ENCODE data around the gene TGFA. TPM values are rescaled to one million over a fixed set of nuclear protein-coding genes. Genes with fewer than 3 reads are reported as not detected.

The TGFA gene
- total and polyA plus RNA-seq, 11 donors = 0.50 to 4.9 (median 1.0) TPM

GRCh38 chr2:70479816-70480215 lies 73.8 kb downstream of the TGFA start:
- H3K4me3 ChIP-seq = no peak overlapping the region
- peaks cover 0 to 25% (median 0%) of the 10 kb centered on the region in 12 donors for H3K4me1 ChIP-seq
- peaks cover 0 to 17% (median 0%) of the 10 kb centered on the region in 9 donors for H3K27me3 ChIP-seq
- intact Hi-C loops (cut with DNase I) = no loop called here
- 84 to 90% (median 86%) methylated on average over 3 of the region's 3 CpGs for WGBS, 4 donors
- no peak overlapping the region for H3K27ac ChIP-seq
- ATAC-seq (no peak), DNase-seq (no peak)
- TF ChIP-seq, protein P1, sequence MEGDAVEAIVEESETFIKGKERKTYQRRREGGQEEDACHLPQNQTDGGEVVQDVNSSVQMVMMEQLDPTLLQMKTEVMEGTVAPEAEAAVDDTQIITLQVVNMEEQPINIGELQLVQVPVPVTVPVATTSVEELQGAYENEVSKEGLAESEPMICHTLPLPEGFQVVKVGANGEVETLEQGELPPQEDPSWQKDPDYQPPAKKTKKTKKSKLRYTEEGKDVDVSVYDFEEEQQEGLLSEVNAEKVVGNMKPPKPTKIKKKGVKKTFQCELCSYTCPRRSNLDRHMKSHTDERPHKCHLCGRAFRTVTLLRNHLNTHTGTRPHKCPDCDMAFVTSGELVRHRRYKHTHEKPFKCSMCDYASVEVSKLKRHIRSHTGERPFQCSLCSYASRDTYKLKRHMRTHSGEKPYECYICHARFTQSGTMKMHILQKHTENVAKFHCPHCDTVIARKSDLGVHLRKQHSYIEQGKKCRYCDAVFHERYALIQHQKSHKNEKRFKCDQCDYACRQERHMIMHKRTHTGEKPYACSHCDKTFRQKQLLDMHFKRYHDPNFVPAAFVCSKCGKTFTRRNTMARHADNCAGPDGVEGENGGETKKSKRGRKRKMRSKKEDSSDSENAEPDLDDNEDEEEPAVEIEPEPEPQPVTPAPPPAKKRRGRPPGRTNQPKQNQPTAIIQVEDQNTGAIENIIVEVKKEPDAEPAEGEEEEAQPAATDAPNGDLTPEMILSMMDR (IDR thresholded peaks at IDR 0.05) = no peak
- TF ChIP-seq POLR2A (IDR thresholded peaks at IDR 0.05) = no peak
- H3K36me3 ChIP-seq = no peaks in the 10 kb centered on the region
- H3K9me3 ChIP-seq = peaks cover 0 to 10% (median 0%) of the 10 kb centered on the region in 12 donors

GRCh38 chr2:70477441-70477844 lies 76.2 kb downstream of the TGFA start:
- Histone ChIP-seq H3K4me1 (peaks cover 0 to 46% (median 0%) of the 10 kb centered on the region in 12 donors), H3K27ac (no peak overlapping the region), H3K9me3 (peaks cover 0 to 10% (median 0%) of the 10 kb centered on the region in 12 donors), H3K27me3 (peaks cover 0 to 19% (median 0%) of the 10 kb centered on the region in 9 donors), H3K36me3 (no peaks in the 10 kb centered on the region), H3K4me3 (no peak overlapping the region)
- intact Hi-C loops (cut with DNase I) = no loop called here
- WGBS, 4 donors = 22 to 38% (median 25%) methylated on average over 1 of the region's 1 CpG
- ATAC-seq (no peak), DNase-seq (no peak)
- TF ChIP-seq, protein P1 (IDR thresholded peaks at IDR 0.05) = no peak
- no peak for TF ChIP-seq POLR2A (IDR thresholded peaks at IDR 0.05)

- Histone ChIP-seq H3K27me3 (peaks cover 0 to 19% (median 0%) of the 10 kb centered on the region in 9 donors), H3K4me1 (peaks cover 0 to 62% (median 0%) of the 10 kb centered on the region in 12 donors), H3K9me3 (no peaks in the 10 kb centered on the region), H3K36me3 (no peaks in the 10 kb centered on the region), H3K4me3 (no peak overlapping the region), H3K27ac (peak overlapping the region in 1 of 12 donors; percentile 56)
- no peak for TF ChIP-seq POLR2A (IDR thresholded peaks at IDR 0.05)
- TF ChIP-seq, protein P1 (IDR thresholded peaks at IDR 0.05) = no peak
- ATAC-seq = peak in 1 of 4 donors; percentile 68
- intact Hi-C loops (cut with DNase I) = no loop called here
- WGBS, 4 donors = 87 to 92% (median 90%) methylated on average over 5 of the region's 5 CpGs
- no peak for DNase-seq
These were observed 78.4 kb downstream of the TGFA start for GRCh38 chr2:70475266-70475665.

GRCh38 chr2:70474256-70474848 lies 79.3 kb downstream of the TGFA start:
- peaks cover 0 to 58% (median 0%) of the 10 kb centered on the region in 12 donors for H3K4me1 ChIP-seq
- peaks cover 0 to 19% (median 0%) of the 10 kb centered on the region in 9 donors for H3K27me3 ChIP-seq
- intact Hi-C loops (cut with DNase I) = no loop called here
- H3K36me3 ChIP-seq = no peaks in the 10 kb centered on the region
- TF ChIP-seq, protein P1 (IDR thresholded peaks at IDR 0.05) = no peak
- TF ChIP-seq POLR2A (IDR thresholded peaks at IDR 0.05) = no peak
- 68 to 82% (median 80%) methylated on average over 1 of the region's 1 CpG for WGBS, 4 donors
- peak overlapping the region in 1 of 12 donors; percentile 56 for H3K27ac ChIP-seq
- H3K4me3 ChIP-seq = no peak overlapping the region
- DNase-seq (no peak), ATAC-seq (peak in 1 of 4 donors; percentile 63)
- no peaks in the 10 kb centered on the region for H3K9me3 ChIP-seq

Measured in heart left ventricle (tissue), 16 donors.